H54 (cell line): ENCODE measurements around the gene MYEOV.

Experiments
- DNase-seq: peaks from one replicate; pipeline ENCODE4 v3.0.0; 2011; ENCODE audit warnings: low spot score, mixed read lengths; ENCODE audit not compliant: insufficient read length
- FAIRE-seq: peaks from 3 replicates; lab custom pipeline; 2011; peaks lifted over from hg19 to GRCh38; lab: Jason Lieb, UNC
- POLR2A ChIP-seq: IDR thresholded peaks from 2 replicates; pipeline ENCODE4 v1.6.1; 2011; ENCODE audit warnings: low read depth, mild to moderate bottlenecking, low read length

Gene MYEOV

GRCh38 chr11:69286374-69287371, 7.3 kb upstream of the MYEOV start:
- no peak for FAIRE-seq
- DNase-seq, result no peak

GRCh38 chr11:69287968-69288882, 5.7 kb upstream of the MYEOV start:
- FAIRE-seq, result no peak
- DNase-seq, result no peak
- no peak for TF ChIP-seq POLR2A

More at GRCh38 chr11:69286374-69287371, 7.3 kb upstream of the MYEOV start:
- TF ChIP-seq POLR2A, result no peak

- DNase-seq (no peak), FAIRE-seq (no peak)
- TF ChIP-seq POLR2A, result no peak
These were observed 5.1 kb upstream of the MYEOV start for GRCh38 chr11:69288883-69289242.

GRCh38 chr11:69290806-69291205, 3.1 kb upstream of the MYEOV start:
- FAIRE-seq (no peak), DNase-seq (no peak)
- no peak for TF ChIP-seq POLR2A

- FAIRE-seq (no peak), DNase-seq (no peak)
- TF ChIP-seq POLR2A, result no peak
These were observed 2.4 kb upstream of the MYEOV start for GRCh38 chr11:69291459-69292110.

- DNase-seq, result no peak
- no peak for TF ChIP-seq POLR2A
- FAIRE-seq, result no peak
These were observed 1.7 kb upstream of the MYEOV start for GRCh38 chr11:69292221-69292648.

- FAIRE-seq (no peak), DNase-seq (no peak)
- TF ChIP-seq POLR2A, result no peak
These were observed 868 bp upstream of the MYEOV start for GRCh38 chr11:69293087-69293486.

GRCh38 chr11:69294571-69295078, 670 bp downstream of the MYEOV start:
- FAIRE-seq, result no peak
- no peak for DNase-seq
- TF ChIP-seq POLR2A, result no peak

- no peak for TF ChIP-seq POLR2A
- no peak for DNase-seq
- no peak for FAIRE-seq
These were observed 1.4 kb downstream of the MYEOV start for GRCh38 chr11:69295079-69295994.

GRCh38 chr11:69295995-69296889, 2.3 kb downstream of the MYEOV start:
- DNase-seq (no peak), FAIRE-seq (no peak)

More at GRCh38 chr11:69295995-69296889, 2.3 kb downstream of the MYEOV start:
- TF ChIP-seq POLR2A, result no peak
